ENCODE results near the gene ISX.

ISX gene

DNA sequence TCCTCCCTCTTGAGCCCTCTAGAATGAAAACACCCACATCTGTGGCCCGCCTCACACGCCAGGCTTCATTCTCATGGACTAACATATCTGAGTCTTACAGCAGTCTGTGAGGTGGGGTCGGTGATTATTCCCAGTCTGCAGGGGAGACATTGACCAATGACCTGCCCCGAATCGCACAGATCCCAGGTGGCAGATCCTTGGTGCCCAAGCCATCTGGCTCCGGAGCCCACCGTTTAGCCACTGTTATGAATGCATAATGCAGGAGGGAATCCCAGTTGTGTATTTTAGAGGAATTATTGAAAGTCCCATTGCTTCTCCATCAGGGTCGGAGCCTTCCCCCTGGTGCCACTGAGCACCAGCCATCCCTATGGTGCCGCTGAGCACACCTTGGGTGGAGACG lies 47.4 kb downstream of the ISX start:
- DNase-seq (ENCODE audit: low read depth), result no peak

DNA sequence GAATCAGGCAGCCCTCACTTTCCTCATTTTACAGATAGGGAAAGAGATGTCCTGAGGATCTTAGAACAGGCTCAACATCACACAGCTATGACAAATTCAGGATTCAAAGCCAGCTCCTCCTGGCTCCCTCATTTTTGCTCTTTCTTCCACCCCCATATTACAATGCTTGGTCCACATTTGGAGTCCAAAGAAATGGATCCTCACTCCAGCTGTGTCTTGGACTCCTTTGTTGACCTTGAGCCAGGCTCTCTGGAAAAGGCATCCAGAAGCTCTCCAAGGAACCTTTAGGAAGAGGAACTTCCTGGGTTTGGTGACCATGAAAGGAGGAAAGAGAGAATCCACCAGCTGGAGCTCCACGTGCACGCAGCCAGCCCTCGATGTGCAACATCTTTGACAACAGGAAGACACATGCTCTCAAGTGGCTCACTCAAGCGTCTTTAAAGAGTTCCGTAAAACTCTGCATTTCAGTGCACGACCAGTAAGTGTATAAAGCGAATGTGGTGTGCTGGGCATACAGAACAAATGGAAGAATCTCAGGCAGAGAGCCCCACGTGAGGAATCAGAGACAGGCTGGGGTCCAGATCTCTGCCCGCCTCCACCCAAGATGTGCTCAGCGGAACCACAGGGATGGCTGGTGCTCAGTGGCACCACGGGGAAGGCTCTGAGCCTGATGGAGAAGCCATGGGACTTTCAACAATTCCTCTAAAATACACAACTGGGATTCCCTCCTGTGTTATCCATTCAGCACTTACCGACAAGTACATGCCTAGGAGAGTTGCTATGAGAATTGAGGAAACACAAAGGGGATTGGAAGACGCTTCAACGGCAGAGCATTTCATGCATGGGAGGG lies 48.4 kb downstream of the ISX start:
- DNase-seq (ENCODE audit: low read depth), result no peak

DNA sequence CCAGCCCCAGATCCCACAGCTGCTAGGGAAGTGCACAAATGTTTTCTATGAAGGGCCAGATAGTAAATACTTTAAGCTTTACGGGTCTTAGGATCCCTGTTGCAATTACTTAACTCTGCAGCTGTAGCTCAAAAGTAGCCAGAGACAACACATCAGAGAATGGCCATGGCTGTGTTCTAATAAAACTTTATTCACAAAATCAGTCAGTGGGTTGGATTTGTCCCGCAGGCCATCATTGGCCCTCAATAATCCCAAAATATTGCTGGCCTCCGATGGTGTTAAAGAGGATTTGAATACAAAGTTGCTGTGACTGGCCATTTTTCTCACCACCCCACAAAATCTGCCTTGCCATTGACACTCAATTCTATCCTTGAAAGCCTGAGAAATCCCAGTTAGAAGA lies 49.6 kb downstream of the ISX start:
- DNase-seq (ENCODE audit: low read depth), result no peak

DNA sequence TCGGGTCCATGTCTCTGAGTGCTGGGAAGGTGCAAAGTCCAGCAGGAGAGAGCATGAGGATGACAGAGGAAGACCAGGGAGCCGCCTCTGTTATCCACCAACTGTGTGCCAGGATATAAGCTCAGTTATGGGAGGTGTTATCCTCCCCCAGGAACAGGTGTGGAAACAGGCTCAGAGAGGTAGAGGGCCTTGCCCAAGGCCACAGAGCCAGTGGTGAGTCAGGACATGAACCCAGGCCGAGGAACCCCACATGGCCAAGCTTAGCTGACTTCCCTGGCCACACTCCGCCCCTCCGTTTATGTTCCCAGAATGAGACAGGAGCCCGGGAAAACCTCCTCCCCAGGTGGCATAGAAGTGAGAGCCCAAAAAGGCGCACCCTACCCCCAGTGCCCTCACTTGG lies 50.3 kb downstream of the ISX start:
- no peak for DNase-seq (ENCODE audit: low read depth)

DNA sequence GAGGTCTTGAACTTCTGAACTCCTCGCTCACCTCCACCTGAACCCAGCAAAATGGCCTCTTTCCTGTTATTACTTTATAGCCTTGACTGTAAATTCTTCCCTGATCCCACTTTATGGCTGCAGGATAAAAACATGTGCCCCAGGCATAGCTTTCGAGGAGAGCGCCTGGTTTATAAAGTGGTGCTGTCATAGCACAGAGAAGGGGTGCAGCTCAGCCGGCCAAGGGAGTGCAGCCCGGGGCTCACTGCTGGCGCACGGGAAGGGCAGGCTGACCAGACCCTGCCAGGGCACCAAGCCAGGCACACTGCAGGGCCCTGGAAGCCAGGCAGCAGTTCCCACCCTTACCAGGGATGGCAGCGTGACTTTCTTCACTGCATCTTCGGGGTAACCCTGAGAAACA lies 50.9 kb downstream of the ISX start:
- DNase-seq (ENCODE audit: low read depth), result no peak

DNA sequence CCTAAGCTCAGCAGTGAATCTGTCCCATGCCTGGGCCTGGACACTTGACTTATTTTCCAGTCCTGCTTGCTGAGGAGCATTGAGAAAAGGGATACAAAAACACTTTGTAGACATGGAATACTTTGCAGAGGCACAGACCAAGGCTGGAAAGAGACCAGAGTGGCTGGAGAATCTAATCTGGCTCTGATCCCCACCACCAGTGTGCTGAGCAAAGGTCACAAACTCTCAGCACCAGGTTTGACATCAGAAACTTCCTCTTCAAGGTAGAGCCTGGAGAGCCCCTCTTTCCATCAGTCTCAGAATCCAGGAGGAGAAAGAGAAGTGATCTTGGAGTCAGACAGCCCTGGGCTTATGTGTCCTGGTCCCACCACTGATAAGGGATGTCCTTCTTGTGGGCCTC lies 53.5 kb downstream of the ISX start:
- DNase-seq (ENCODE audit: low read depth), result no peak

DNA sequence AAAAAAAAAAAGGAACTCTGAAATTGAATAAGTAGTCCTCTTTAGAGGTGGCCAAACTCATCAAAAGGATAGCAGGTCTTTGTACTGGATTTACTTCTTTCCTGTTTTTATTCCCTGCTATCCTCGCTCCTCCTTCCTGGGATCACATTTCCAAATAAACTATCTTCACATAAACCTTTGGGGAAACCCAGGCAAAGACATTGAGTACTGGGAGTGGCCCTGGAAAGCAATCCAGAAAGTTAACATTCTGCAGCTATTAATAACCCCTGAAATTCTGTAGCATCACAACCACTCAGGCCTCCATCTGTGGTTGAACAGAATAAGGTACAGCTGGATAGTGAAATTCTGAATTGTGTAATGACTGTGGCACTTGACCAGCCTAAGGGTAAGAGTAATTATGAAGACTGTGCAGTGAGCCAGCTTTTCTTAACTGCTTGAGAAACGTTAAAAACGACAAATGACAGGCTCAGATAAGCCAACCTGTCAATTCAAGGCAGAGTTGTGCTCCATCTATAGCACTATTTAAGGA lies 58.8 kb downstream of the ISX start:
- DNase-seq (ENCODE audit: low read depth), result no peak

DNA sequence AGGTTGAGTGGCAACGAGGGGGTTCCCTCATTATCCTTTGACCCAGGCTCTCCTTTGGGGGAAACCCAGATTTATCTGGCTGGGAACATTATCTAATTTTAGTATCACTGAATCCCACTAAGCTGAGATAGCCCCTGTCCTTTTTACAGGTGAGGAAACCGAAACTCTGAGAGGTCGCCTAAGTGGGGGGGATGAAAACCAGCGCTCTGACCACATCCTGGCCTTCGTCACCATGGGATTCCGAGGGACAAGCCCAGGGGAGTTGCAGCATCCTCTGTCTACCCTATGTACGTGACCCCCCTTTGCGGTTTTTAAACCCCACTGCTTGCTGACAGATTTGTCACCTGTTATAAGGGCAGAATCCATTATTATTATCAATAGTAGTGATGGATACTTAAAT lies 61.0 kb downstream of the ISX start:
- no peak for DNase-seq (ENCODE audit: low read depth)

DNA sequence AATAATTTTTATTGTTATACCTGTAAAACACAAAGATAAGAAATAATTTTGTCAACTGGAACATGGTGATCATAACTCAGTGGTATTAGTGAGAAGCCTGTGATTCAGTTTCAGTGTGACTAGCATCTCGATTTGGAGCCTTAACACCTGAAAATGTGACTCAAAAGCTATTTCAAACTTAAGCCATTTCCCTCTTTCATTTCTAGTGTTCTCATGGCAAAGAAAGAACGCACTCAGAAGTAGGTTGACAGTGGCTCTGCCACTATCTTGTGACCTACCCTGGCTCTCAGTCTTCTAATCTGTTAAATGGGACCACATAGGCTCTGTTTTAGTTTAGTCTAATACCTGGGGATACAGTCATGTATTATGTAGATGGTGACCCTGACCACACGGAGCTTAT lies 62.7 kb downstream of the ISX start:
- no peak for DNase-seq (ENCODE audit: low read depth)

DNA sequence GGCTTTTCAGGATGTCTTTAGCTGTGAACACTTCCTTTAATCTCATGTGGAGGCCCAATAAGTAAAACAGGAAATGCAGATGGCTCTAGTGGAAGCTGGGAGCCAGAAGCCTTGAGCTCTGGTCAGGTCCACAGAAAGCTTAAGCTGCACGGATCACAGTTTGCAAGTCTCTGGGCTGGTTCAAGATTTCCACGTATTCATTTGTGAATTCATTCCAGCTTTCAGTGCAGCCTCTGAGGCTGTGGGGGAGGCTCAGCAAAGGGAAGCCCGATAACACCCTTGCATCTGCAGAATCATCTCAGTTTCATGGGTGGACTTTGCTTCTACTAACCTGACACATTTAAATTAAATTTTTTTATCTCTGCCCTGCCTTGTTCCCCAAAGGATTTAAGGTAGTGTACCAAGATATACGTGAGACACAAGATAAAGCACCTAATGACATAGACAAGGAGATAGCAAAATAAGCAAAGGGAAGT lies 65.6 kb downstream of the ISX start:
- no peak for DNase-seq (ENCODE audit: low read depth)

DNA sequence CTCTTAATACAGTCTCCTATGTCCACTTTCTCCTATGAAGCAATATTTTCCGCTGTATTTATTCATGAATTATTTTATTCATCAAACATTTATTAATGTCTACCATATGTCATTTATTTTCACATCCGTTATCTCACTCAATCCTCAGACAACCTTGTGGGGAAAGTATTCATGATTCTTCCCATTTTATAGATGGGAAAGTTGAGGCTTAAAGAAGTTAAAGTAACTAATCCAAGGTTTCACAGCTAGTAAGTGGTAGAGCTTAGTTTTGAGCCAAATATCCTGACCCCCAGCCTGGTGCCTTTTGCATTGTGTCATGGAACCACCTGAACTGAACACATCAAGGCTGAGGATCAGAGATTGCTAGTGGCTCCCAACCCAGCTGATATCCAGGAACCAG lies 66.6 kb downstream of the ISX start:
- DNase-seq (ENCODE audit: low read depth), result no peak

DNA sequence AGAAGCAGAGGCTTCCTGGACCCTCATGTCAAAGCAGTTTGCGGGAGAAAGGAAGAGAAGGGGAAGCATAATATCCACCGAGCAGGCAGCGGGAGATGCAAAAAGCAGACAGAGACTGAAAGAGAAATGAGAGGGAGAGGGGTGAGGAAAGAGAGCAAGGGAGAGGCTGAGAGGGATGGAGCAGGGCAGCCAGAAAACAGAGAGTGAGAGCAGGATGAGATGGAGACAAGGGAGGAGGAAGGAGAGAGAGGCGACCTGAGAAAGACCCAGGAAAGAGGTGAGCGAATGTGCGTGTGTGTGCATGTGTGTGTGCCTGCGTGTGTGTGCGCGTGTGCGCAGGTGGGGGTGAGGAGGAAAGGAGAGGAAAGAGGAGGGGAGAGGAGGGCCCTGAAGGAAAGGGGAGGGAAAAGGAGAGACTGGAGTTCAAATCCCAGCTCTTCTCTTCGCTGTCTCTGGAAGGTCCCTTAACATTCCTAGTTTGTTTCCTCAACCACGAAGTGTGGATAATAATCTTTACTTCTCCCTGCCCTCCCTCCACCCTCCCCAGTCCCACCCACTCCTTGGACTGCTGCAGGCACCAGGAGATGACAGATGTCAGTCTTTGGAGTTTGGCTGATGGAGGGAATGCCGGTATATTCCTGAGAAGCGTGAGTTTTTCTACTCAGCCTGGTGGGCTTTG lies 67.9 kb downstream of the ISX start:
- no peak for DNase-seq (ENCODE audit: low read depth)

DNA sequence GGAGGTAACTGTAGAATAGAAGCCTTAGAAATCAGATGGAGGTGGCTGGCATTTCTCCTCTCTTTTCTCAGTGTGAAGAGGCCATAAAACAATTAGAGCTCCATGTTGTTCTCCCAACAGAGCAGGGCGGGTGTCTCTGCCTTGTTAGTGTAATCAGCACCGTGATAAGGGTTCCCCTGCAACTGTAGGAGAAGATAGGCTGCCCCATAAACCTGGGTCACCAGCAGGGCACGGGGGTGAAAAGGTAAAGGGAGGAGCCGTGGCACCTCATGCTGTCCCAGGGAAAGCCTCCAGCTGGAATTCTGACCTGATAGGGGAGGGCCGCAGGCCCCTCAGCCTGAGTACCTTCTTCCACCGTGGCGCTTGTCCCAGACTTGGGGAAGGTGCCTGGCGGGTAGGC lies 68.7 kb downstream of the ISX start:
- DNase-seq (ENCODE audit: low read depth), result no peak

DNA sequence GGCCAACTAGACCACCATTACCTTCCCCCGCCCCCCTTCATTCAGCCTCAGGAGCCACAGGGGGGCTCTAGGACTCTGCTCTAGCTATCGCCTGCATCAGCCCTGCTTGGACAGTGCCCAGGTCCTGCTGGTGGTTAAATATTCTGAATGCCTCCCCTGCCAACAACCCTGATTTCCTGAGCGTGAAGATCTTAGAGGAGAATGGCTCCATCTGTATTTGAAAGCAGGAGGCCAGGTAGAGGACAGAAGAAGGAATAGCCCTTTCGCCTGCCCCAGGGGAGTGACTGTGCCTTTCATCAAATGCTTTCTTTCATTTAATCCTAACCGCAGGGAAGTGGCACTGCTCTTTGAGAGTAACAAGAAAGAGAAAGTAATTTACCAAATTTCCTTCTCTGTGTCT lies 69.2 kb downstream of the ISX start:
- DNase-seq (ENCODE audit: low read depth), result no peak

All from T-helper 22 cell (primary cell).